ENCODE results near the gene TRAPPC1. TPM values are rescaled to one million over a fixed set of nuclear protein-coding genes. Genes with fewer than 3 reads are reported as not detected.

The TRAPPC1 gene
- total and polyA plus RNA-seq, 10 donors, result 71.1 to 172 (median 114) TPM

DNA sequence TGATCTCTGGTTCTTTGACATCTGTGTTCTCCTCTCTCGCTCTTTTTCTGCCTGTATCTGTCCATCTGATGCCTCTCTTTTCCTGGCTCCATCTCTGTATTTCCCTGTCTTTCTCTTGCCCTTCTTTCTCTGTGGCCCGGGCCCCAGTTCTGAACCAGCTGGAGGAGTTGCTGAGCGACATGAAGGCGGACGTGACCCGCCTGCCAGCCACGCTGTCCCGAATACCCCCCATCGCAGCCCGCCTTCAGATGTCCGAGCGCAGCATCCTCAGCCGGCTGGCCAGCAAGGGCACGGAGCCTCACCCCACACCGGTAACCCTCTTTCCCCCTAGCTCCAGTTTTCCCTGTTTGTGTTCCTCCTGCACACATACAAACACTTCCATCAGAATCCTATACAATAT is 21.5 kb downstream of the TRAPPC1 start:
- Histone ChIP-seq H3K9me3 (no peaks in the 10 kb centered on the region), H3K36me3 (peaks cover 0 to 73% (median 69%) of the 10 kb centered on the region in 6 donors), H3K4me3 (no peak overlapping the region), H3K27me3 (replicated peaks in 1 of 7) (no peaks in the 10 kb centered on the region), H3K4me1 (peaks cover 7 to 23% (median 14%) of the 10 kb centered on the region in 6 donors), H3K27ac (no peak overlapping the region)
- WGBS, 5 donors, result 95 to 97% (median 96%) methylated on average over 15 of the region's 15 CpGs
- TF ChIP-seq, protein P1, sequence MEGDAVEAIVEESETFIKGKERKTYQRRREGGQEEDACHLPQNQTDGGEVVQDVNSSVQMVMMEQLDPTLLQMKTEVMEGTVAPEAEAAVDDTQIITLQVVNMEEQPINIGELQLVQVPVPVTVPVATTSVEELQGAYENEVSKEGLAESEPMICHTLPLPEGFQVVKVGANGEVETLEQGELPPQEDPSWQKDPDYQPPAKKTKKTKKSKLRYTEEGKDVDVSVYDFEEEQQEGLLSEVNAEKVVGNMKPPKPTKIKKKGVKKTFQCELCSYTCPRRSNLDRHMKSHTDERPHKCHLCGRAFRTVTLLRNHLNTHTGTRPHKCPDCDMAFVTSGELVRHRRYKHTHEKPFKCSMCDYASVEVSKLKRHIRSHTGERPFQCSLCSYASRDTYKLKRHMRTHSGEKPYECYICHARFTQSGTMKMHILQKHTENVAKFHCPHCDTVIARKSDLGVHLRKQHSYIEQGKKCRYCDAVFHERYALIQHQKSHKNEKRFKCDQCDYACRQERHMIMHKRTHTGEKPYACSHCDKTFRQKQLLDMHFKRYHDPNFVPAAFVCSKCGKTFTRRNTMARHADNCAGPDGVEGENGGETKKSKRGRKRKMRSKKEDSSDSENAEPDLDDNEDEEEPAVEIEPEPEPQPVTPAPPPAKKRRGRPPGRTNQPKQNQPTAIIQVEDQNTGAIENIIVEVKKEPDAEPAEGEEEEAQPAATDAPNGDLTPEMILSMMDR (IDR thresholded peaks at IDR 0.05 in 8 of 11, conservative IDR thresholded peaks at IDR 0.05 in 3 of 11), result no peak
- TF ChIP-seq POLR2AphosphoS5 (IDR thresholded peaks at IDR 0.05) (no peak), POLR2A (IDR thresholded peaks at IDR 0.05) (no peak)
- intact Hi-C loops (cut with DNase I; ENCODE audit: low total_unique reads), result loop anchor here (5.0 kb wide), 1 partner anchor 147 kb away; no protein-coding TSS in a partner anchor
- DNase-seq, result no peak

GRCh38 chr17:7909089-7909488 is 22.7 kb downstream of the TRAPPC1 start:
- TF ChIP-seq POLR2AphosphoS5 (IDR thresholded peaks at IDR 0.05), result peak in 1 of 3 donors; percentile 51
- TF ChIP-seq, protein P1 (IDR thresholded peaks at IDR 0.05 in 8 of 11, conservative IDR thresholded peaks at IDR 0.05 in 3 of 11), result no peak
- 91 to 97% (median 95%) methylated on average over 22 to 29 of the region's 29 CpGs for WGBS, 5 donors
- H3K9me3 ChIP-seq, result no peaks in the 10 kb centered on the region
- DNase-seq, result no peak
- peaks cover 0 to 11% (median 5%) of the 10 kb centered on the region in 6 donors for H3K4me1 ChIP-seq
- no peaks in the 10 kb centered on the region for H3K27me3 ChIP-seq (replicated peaks in 1 of 7)
- peaks cover 0 to 85% (median 81%) of the 10 kb centered on the region in 6 donors for H3K36me3 ChIP-seq
- no peak overlapping the region for H3K4me3 ChIP-seq
- no peak overlapping the region for H3K27ac ChIP-seq
- intact Hi-C loops (cut with DNase I; ENCODE audit: low total_unique reads), result no loop called here

DNA sequence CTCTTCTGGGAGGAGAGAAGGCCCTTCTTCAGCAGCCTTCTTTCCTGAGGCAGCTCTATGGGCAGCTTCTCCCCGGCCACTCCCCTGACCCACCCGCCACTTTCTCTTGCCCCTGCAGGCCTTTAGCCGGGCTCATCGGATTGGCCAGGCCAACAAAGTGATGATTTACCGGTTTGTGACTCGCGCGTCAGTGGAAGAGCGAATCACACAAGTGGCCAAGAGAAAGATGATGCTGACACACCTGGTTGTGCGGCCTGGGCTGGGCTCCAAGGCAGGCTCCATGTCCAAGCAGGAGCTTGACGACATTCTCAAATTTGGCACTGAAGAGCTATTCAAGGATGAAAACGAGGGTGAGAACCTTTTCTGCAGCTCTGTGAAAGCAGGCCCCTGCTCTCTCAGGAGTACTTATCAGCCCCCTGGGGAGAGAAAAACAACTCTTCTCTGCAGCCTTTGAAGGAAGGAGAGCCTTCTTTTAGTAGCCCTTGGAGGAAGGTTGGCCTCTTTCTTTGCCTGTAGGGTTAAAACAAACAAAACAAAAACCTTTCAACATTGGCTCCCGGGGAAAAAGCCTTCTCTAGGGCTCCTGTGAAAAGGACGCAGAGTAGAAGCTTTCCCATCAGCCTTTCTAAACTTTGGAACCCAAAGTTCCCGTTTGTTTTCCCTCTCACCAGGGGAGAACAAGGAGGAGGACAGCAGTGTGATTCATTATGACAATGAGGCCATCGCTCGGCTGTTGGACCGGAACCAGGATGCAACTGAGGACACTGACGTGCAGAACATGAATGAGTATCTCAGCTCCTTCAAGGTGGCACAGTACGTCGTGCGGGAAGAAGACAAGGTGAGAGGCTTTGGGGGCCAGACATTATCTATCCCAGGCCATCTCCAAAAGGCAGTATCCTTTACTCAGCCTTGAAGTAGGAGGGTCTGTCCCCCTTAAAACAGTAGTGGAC is 28.3 kb downstream of the TRAPPC1 start:
- WGBS, 5 donors, result 89 to 94% (median 91%) methylated on average over 22 of the region's 22 CpGs
- no peak overlapping the region for H3K27ac ChIP-seq
- intact Hi-C loops (cut with DNase I; ENCODE audit: low total_unique reads), result no loop called here

More for the DNA sequence above, 28.3 kb downstream of the TRAPPC1 start:
- Histone ChIP-seq H3K4me3 (no peak overlapping the region), H3K9me3 (no peaks in the 10 kb centered on the region), H3K27me3 (replicated peaks in 1 of 7) (no peaks in the 10 kb centered on the region), H3K36me3 (peaks cover 2 to 100% (median 100%) of the 10 kb centered on the region in 6 donors), H3K4me1 (peaks cover 0 to 4% (median 0%) of the 10 kb centered on the region in 6 donors)
- DNase-seq, result no peak
- TF ChIP-seq, protein P1 (IDR thresholded peaks at IDR 0.05 in 8 of 11, conservative IDR thresholded peaks at IDR 0.05 in 3 of 11), result no peak
- no peak for TF ChIP-seq POLR2A (IDR thresholded peaks at IDR 0.05)
- TF ChIP-seq POLR2AphosphoS5 (IDR thresholded peaks at IDR 0.05), result no peak

Measured in spleen (tissue), 11 donors.